ENCODE data around the gene FKBP14. TPM values are rescaled to one million over a fixed set of nuclear protein-coding genes. Genes with fewer than 3 reads are reported as not detected.

The FKBP14 gene
- total RNA-seq, 1 experiment from 2014 or later = 11.5 TPM

DNA sequence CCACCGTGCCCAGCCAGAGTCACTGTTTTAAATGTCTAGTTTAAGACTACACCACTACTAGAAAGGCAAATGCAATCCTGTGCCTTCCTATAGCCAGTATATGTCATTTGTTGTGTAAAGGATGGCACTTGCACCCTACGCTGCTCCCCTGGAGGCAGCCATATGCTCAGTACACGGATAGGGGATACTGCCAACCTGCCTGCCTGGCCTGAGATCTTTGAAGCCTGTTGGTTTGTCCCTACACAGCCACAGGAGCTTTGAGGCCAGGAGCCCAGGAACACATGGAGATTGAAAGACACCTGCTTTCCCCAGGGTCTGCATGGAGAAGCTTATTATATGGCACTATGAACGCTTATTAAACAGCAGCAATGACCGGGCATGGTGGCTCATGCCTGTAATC is 34.6 kb downstream of the FKBP14 start:
- Histone ChIP-seq H2BK20ac (ENCODE audit: low read depth, low read length, poor library complexity, severe bottlenecking) (no peak overlapping the region), H4K91ac (ENCODE audit: insufficient read length, low read depth, low read length) (no peak overlapping the region), H3K23ac (ENCODE audit: insufficient read length, low read depth, low read length) (no peak overlapping the region), H3K4me1 (ENCODE audit: insufficient read depth, low read length) (peaks cover 4% of the 10 kb centered on the region; the same call in 1 of the 2 replicates), H3T11ph (ENCODE audit: low read length) (no peak overlapping the region), H3K4me2 (ENCODE audit: insufficient read depth, insufficient read length, low read length) (no peak overlapping the region), H2BK5ac (ENCODE audit: insufficient read length, low read length) (no peak overlapping the region), H3K4ac (ENCODE audit: low read depth, low read length) (no peak overlapping the region), H3K79me2 (ENCODE audit: insufficient read depth, low read length) (peaks cover 8% of the 10 kb centered on the region; the same call in 1 of the 2 replicates), H3K27me3 (ENCODE audit: insufficient read depth, low read length) (no peaks in the 10 kb centered on the region), H4K5ac (ENCODE audit: insufficient read length, low read depth, low read length) (no peak overlapping the region), H3K23me2 (ENCODE audit: insufficient read length, low read depth, low read length, poor library complexity, severe bottlenecking) (peaks cover 8% of the 10 kb centered on the region), H3K9me3 (ENCODE audit: control insufficient read depth, low read depth, low read length) (peaks cover 5% of the 10 kb centered on the region), H4K20me1 (ENCODE audit: control insufficient read depth, insufficient read depth, insufficient read length) (no peaks in the 10 kb centered on the region), H2BK12ac (ENCODE audit: insufficient read length, low read depth, low read length) (no peak overlapping the region), H2AFZ (ENCODE audit: low read length) (no peak overlapping the region), H3K79me1 (ENCODE audit: insufficient read depth, low read depth, low read length, poor library complexity, severe bottlenecking) (no peaks in the 10 kb centered on the region), H3K14ac (ENCODE audit: insufficient read depth, low read length) (no peak overlapping the region), H3K56ac (ENCODE audit: insufficient read length, low read depth, low read length) (no peak overlapping the region), H2BK15ac (ENCODE audit: low read depth, low read length) (no peak overlapping the region), H3K18ac (ENCODE audit: insufficient read length, low read depth, low read length) (no peak overlapping the region), H3K27ac (ENCODE audit: insufficient read length, low read depth, low read length) (no peak overlapping the region), H3K9ac (ENCODE audit: extremely low read depth, insufficient read length, low read length) (no peak overlapping the region), H2BK120ac (ENCODE audit: low read depth, low read length, poor library complexity, severe bottlenecking) (no peak overlapping the region), H4K8ac (replicated peaks; ENCODE audit: insufficient read length, low read depth, low read length) (no peak overlapping the region), H2AK5ac (ENCODE audit: insufficient read length, low read length) (no peak overlapping the region)
- no peak overlapping the region for H3K27ac Mint-ChIP-seq
- no peak overlapping the region for H3K4me3 Mint-ChIP-seq
- TF ChIP-seq, protein P1, sequence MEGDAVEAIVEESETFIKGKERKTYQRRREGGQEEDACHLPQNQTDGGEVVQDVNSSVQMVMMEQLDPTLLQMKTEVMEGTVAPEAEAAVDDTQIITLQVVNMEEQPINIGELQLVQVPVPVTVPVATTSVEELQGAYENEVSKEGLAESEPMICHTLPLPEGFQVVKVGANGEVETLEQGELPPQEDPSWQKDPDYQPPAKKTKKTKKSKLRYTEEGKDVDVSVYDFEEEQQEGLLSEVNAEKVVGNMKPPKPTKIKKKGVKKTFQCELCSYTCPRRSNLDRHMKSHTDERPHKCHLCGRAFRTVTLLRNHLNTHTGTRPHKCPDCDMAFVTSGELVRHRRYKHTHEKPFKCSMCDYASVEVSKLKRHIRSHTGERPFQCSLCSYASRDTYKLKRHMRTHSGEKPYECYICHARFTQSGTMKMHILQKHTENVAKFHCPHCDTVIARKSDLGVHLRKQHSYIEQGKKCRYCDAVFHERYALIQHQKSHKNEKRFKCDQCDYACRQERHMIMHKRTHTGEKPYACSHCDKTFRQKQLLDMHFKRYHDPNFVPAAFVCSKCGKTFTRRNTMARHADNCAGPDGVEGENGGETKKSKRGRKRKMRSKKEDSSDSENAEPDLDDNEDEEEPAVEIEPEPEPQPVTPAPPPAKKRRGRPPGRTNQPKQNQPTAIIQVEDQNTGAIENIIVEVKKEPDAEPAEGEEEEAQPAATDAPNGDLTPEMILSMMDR (conservative IDR thresholded peaks at IDR 0.05) = no peak
- DNase-seq = no peak
- no CpG with 5 or more reads among the region's 5 CpGs for WGBS (ENCODE audit: extremely low coverage, insufficient read length, low lambda C conversion rate)
- peaks cover 26 to 36% of the 10 kb centered on the region in 2 experiments for H3K9me3 Mint-ChIP-seq
- peaks cover 4 to 13% (median 5%) of the 10 kb centered on the region in 3 experiments; a peak in 6 of 7 replicates for H3K36me3 Mint-ChIP-seq (ENCODE audit: insufficient read depth in 1 of 3, low read depth in 3 of 3)
- H3K27me3 Mint-ChIP-seq (ENCODE audit: low read depth) = peaks cover 6% of the 10 kb centered on the region; the same call in 1 of the 2 replicates
- peaks cover 15 to 17% of the 10 kb centered on the region in 2 experiments for H3K4me1 Mint-ChIP-seq

All from H9 (cell line).